ENCODE measurements around the gene TIMP3.

GRCh38 chr22:32850591-32851517 lies 49.3 kb downstream of the TIMP3 start:
- TF ChIP-seq CTCF (IDR thresholded peaks at IDR 0.05) (no peak), POLR2A (IDR thresholded peaks at IDR 0.05) (no peak), EP300 (IDR thresholded peaks at IDR 0.05) (no peak)
